HG02642 (cell line): ENCODE results near the gene TIMP3.
"Not testable (repeated sequence)": the region's sequence is repeated elsewhere in the genome, so short reads cannot be mapped to it uniquely, and the experiment has no call there.

ENCODE experiments used
- ATAC-seq: cut with Tn5 transposase; IDR thresholded peaks from one replicate; pipeline ENCODE4 v1.9.1; 2021; ENCODE audit warnings: mild to moderate bottlenecking; ENCODE audit not compliant: unreplicated experiment, poor library complexity

The TIMP3 gene

DNA sequence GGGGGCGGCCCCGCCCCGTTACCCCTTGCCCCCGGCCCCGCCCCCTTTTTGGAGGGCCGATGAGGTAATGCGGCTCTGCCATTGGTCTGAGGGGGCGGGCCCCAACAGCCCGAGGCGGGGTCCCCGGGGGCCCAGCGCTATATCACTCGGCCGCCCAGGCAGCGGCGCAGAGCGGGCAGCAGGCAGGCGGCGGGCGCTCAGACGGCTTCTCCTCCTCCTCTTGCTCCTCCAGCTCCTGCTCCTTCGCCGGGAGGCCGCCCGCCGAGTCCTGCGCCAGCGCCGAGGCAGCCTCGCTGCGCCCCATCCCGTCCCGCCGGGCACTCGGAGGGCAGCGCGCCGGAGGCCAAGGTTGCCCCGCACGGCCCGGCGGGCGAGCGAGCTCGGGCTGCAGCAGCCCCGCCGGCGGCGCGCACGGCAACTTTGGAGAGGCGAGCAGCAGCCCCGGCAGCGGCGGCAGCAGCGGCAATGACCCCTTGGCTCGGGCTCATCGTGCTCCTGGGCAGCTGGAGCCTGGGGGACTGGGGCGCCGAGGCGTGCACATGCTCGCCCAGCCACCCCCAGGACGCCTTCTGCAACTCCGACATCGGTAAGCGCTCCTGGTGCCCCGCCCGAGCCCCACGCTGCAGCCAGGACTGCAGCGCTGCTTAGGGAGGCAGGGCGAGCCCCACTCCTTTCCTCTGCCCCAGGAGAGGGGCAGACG lies at the start of gene TIMP3:
TIMP3 (plus strand) TSS at position 169 of the 700 bp plus-strand sequence; CDS start at position 466, 297 bp downstream.
- ATAC-seq: no peak

DNA sequence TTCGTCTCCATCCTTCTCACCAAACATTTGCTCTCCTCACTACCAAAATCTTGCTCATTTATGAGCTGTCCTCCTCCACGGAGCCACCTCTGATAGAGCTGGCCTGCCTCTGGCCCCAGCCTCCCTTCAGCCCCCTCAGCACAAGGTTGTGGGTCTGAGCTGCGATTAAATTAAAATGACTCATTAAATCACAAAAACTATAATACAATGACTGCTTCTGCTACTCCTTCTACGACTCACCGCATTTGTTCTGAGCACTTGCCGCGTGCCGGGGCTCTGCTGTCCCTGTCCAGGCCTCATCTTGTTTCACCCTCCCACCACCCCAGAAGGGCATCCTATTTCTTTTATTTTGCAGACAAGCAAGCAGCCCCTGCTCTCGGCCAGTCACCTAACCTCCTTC lies 49.2 kb upstream of the TIMP3 start:
- no peak for ATAC-seq

DNA sequence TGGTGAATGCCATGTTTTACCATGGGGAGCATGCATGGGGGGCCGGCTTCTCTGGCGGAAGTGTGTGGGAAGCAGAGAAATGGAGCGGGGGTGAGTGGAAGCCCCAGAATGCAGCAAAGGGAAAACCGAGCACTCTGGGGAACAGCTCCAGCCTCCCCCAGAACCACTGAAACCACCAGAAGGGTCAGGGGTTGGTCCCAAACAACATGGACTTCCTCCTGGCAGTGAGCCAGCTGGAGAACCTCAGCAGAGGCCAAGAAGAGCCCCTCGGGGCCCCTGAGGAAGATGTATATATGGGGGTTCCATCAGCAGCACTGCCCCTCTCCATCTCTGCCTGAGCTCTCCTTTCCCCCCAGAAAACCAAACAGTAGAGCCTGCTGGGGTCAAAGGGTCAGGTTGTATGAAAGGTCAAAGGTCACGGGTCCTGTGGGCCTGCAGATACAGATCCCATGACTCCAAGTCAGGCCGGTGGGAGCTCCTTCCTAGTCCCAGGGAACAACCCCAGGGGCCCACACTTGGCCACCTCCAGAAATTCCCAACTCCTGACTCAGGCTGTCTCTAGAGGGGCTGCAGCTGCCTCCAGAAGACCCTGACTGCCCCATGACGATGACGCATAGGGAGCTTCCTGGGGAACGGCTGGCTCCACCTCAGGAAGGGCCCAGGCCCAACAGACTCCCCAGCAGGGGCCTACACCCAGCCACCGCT lies 48.5 kb upstream of the TIMP3 start:
- no peak for ATAC-seq

GRCh38 chr22:32753591-32753990 lies 47.9 kb upstream of the TIMP3 start:
- ATAC-seq: no peak

- ATAC-seq: no peak
Measured at GRCh38 chr22:32754413-32755041, 47.0 kb upstream of the TIMP3 start.

GRCh38 chr22:32757086-32757762 lies 44.3 kb upstream of the TIMP3 start:
- not testable (repeated sequence) for ATAC-seq

DNA sequence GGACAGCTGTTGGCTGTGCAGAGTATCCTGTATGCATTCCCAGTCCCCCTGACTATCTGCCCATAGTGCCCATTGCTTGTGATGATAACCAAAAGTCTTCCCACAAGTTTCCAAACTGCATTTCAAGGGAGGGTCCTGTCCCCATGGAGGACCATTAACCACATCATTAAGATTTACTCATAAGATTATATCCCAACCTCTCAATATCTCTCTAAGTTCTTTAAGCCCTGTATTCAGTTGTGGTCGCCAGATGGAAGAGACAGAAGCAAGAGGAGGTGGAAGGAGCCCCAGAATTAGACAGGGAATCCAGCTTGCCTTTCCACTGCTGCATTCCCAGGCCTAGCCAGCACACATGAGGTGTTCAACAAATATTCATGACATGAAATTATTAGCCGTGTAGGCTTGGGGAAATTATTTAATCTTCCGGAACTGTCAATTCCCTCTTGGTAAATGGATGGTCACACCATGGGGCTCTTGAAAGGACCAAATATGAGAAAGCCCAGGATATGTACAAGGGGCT lies 42.6 kb upstream of the TIMP3 start:
- ATAC-seq: no peak

- ATAC-seq: no peak
Measured at GRCh38 chr22:32760396-32760795, 41.1 kb upstream of the TIMP3 start.

DNA sequence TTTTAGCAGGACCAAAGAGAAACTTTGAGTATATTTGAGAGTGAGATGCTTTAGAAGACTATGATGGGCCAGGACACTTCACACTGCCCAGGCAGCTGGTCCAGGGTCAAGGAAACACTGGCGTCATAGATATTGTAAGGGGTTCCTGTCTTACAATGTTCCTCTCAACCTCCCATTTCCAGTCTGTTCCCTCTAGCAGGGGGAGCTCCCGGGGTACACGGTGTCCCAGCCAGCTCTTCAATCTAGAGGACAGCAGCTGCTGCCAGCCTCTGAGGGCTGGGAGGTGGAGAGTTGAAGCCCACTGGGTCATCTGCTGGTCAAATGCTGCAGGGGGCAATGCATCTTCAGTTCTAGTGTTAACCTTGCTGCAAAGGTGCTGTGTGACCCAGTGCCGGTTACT lies 40.7 kb upstream of the TIMP3 start:
- no peak for ATAC-seq

DNA sequence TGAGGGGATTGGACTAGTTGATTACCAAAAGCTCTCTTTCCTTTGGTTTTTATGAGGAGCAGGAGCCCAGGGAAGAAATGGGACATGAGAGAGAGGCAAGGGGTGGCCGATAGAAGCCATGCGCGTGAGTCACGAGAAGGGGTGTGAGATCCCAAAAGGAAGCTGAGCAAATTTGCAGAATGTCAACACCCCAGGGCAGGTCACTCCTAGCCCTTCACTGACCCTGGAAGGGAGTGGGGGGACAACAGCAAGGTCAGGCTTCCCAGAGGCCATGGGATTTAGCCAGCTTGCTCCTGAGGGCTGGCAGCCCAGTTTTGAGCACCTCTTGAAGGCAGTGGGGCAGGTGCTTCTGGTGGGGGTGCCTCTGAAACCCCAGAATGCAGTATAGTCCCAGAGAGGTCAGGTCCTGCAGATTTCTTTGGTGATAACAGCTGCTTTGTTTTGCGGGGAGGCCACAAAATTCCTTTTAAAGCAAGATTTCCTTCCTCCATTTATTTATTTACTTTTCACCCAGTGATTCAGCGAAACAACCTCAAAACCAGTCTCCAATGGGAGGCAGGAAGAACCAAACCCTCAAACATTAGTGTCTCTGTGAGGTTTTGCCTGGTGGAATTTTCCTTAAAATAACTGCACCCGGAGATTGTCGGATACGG lies 40.1 kb upstream of the TIMP3 start:
- no peak for ATAC-seq

DNA sequence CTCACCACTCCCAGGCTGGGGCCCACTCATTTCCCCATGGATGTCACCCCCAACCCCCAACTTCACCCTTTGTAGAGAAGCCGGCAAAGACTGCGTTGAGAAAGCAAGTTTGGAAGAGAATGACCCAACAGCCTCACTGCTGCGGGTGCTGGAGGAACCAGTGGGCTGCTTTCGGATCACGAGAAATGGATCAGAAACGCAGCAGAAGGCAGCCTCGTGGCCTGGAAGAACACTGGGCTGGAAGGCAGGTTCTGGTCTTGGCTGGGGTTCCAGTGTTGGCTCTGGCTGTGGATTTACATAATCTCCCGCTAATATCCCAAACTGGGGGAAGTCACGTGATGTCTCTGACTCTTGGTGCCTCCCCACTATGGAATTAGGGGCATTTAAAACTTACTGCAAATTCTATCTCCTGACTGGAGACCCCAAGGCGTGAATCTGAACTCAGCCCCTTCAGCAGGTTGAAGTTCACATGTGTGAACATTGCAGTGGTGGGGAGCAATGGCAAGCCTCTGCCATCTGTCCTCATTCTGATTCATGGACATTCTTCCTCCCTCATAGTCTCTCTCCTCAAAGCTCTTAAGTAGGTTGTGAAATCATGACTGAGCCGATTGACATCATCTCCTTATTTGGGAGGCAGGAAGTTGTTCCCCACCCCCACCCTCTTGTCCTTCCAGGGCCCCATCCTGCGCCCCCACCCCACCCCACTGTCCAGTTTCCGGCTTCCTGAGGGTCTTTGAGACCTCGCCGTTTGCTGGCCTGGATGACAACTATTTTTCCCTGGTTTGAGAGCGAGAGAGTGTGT lies 37.0 kb upstream of the TIMP3 start:
- no peak for ATAC-seq

DNA sequence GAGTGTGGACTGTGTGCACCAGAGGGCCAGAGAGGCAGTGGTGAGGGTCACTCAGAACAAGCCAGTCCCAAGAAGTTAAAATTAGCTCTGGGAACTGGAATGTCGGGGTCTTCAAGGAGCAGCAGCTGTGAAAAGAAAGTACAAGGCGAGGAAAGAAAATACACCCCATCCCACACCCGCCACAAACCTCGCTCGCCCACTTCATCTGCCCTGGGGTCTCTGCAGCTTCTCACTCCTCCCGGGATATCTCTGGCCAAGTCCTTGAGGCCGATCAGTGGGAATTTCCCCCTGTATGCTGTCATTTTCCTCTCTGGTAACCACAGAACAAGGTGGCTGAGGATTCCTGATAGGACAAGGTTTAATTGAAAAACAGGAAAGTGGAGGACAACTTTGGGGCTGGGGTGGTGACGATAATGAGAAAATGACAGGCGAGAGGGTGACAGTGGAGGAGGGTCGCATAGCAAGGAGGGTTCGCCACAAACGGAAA lies 36.3 kb upstream of the TIMP3 start:
- no peak for ATAC-seq

- no peak for ATAC-seq
Measured at GRCh38 chr22:32771756-32772155, 29.7 kb upstream of the TIMP3 start.

- no peak for ATAC-seq
Measured at GRCh38 chr22:32775957-32776356, 25.5 kb upstream of the TIMP3 start.

- no peak for ATAC-seq
Measured at GRCh38 chr22:32776397-32776796, 25.1 kb upstream of the TIMP3 start.

DNA sequence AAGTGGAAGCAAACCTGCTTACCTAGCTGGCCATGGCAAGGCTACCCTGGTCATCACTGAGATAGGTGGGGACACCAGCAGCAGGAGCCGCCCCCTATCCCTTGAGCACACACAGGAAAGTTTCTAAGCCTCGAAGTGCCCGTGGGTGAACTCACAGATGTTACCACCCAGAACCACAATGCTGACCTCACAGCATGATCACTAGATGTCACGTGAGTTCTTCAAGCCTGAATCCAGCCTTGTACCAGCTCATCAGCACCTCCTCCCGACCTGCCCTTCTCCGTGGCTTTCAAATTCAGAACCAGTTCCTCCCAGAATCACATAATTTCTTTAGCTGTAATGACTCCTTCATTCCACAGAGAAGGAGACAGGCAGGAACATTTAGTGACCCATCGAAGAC lies 24.7 kb upstream of the TIMP3 start:
- no peak for ATAC-seq

- no peak for ATAC-seq
Measured at GRCh38 chr22:32777987-32778386, 23.5 kb upstream of the TIMP3 start.

GRCh38 chr22:32780726-32781310 lies 20.7 kb upstream of the TIMP3 start:
- ATAC-seq: no peak

DNA sequence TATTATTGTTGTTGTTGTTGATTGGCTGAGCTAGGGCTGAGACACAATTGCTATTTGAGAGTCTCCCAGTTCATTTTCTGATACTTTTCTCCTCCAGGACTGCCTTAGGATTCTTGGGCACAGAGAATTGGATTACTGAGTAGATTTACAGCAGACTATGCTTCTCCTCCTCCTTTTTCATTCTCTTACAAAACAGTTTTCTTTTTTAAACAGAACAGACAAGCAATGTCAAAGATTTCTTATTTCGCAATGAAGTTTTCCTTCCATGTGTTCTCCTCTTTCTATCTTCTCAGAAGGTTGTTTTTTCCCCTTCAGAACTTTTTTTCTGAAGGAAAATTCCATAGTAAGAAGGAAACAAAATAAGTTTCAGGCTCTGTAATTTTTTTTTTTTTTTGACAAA lies 19.8 kb upstream of the TIMP3 start:
- ATAC-seq: no peak
